ENCODE results near the gene EEF2.
"Not testable (repeated sequence)": the region's sequence is repeated elsewhere in the genome, so short reads cannot be mapped to it uniquely, and the experiment has no call there.

Gene EEF2

DNA sequence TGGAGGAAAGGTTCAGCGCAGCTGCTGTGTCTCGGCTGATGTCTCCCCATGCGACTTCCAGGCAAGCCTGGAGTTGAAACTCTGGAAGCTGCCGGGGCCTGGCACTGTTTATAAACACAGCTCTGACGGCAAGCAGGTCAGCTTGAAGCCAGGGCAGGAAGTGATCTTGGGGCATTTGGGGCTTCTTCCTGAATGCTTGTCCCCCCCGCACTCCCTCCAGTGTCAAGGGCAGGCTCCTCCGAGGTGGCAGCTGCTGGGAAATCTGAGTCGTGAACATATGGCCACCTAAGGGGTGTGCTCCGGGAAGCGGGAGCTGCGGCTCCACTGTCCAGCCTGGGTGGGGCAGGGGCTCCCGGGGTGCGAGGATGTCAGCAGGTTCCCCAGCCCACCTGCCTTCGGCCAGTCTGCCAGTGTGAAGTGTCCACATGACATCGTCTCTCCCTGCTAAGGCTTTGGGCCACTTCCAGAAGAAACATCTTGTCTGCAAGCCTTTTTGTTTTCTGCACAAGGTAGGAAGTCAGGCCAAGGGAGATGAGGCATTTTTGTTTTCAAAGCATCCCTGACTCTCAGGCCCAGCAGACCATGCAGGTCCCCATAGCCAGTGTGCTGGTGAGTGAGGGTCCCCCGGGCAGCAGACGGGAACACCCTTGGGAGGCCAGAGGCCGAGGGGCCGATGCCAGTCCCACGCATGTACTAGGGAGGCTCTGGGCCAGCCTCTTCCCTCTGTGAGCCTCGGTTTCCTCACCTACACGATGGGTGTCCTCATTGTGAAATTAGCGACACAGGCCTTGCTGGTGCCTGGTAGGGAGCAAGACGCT lies 24.9 kb upstream of the EEF2 start:
- no peak overlapping the region for H3K27ac Mint-ChIP-seq
- peak overlapping the region; percentile 82 for H3K4me3 Mint-ChIP-seq
- CTCF ChIA-PET = no interaction called here
- peaks cover 33% of the 10 kb centered on the region for H3K4me1 Mint-ChIP-seq
- H3K27me3 Mint-ChIP-seq = no peaks in the 10 kb centered on the region
- DNase-seq = no peak
- no peaks in the 10 kb centered on the region for H3K9me3 Mint-ChIP-seq
- peaks cover 6% of the 10 kb centered on the region for H3K36me3 Mint-ChIP-seq

DNA sequence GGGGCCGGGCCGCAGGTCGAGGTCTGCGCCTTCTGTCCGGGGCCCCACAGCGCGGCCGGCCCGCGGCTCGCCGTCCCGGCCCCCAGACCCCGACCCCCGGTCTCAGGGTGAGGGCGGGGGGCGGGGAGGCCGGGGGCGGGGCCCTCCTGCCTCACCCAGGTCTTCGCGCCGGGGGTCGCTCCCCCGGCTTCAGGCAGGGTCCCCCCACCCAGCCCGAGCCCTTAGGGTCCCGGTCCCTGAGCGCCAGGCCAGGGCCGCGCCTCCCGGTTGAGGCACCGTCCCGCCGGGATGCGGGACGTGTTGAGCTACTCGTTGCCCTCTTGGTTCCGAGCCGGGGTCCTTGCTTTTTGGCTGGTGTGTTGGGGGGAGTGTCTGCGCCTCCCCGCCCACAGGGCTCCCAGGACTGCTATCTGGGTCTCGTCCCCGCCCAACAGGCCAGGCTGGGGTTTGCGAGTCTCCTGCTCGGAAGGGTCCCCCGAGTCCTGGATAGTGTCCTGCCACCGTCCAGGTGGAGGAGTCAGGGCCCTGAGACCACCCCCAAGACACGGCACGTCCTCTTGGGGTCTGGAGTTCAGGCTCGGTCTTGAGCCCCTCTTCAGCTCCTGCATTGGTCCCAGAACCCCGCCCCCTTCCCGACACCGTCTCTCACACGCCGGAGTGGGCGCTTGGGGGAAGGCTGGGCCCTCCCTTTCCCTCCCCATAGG lies 22.7 kb upstream of the EEF2 start:
- peak overlapping the region; percentile 82 for H3K4me3 Mint-ChIP-seq
- DNase-seq = peak; percentile 61
- CTCF ChIA-PET = interaction anchor here (1.2 to 1.5 kb wide), 2 partner anchors 23 to 132 kb away, joined by 4 to 6 read pairs; partner anchors contain the start of gene EEF2
- peaks cover 5% of the 10 kb centered on the region for H3K36me3 Mint-ChIP-seq
- H3K27me3 Mint-ChIP-seq = no peaks in the 10 kb centered on the region
- peak overlapping the region; percentile 78 for H3K27ac Mint-ChIP-seq
- H3K9me3 Mint-ChIP-seq = no peaks in the 10 kb centered on the region
- H3K4me1 Mint-ChIP-seq = peaks cover 27% of the 10 kb centered on the region

DNA sequence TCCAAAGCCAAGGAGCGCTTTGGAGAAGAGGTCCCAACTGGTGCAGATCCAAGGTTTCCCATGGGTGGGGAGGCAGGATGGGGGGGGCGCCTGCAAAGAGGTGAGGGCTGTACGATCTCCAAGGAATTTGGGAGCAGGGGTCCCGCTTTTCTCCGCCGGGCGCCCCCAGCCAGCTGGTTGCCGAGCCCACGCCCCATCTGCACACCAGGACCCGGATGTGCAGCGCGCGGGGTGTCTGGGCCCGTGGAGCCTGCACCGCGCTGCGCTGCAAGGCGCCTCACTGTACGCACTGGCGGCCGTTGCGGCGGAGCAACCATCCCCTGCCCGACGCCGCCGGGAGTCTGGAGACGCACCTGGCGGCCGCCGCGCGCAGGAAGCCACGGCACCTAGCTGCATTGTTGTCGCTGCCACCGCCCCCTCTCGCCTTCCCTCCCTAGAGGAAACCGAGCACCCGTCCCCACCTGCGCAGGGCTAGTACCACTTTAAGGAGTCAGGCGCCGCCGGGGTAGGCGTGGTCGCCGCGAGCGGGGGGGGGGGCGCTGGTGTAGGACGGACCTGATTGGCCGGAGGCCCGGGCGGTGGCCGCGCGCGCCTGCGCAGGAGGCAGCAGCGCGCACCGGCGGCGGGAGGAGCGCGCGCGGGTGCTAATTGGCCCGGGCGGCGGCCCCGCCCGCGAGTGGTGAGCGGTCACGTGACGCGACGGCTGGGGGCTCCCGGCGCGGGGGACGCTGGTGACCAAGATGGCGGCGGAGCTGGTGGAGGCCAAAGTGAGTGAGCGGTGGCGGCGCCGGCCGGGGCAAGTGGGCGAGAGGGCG lies 22.0 kb upstream of the EEF2 start, which contains the start of gene PIAS4:
PIAS4 (plus strand) TSS at position 716 of the 815 bp plus-strand sequence; CDS start at position 741, 25 bp downstream.
- CTCF ChIA-PET = interaction anchor here (0.9 to 1.5 kb wide), 5 partner anchors 17 to 133 kb away, joined by 3 to 6 read pairs (median 4); partner anchors contain the start of gene EEF2
- peak within 1 kb of the TSS; percentile 81 for H3K27ac Mint-ChIP-seq
- no peaks in the 10 kb centered on the region for H3K27me3 Mint-ChIP-seq
- H3K4me3 Mint-ChIP-seq = peak within 1 kb of the TSS; percentile 82
- H3K4me1 Mint-ChIP-seq = peaks cover 24% of the 10 kb centered on the region
- peak; percentile 96 for DNase-seq
- peaks cover 2% of the 10 kb centered on the region for H3K36me3 Mint-ChIP-seq
- H3K9me3 Mint-ChIP-seq = no peaks in the 10 kb centered on the region

DNA sequence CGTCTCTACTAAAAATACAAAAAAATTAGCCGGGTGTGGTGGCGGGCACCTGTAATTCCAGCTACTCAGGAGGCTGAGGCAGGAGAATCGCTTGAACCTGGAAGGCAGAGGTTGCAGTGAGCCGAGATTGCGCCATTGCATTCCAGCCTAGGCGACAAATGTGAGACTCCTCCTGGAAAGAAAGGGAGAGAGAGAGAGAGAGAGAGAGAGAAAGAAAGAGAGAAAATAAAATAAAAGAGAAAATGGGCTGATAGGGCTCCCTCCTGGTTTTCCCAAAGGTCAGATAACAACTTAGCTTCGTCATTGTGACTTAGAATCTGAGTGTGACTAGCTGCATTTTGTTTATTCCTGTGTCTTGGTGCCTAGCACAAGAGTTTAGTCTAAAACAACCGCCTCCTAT lies 20.2 kb upstream of the EEF2 start:
- H3K27ac Mint-ChIP-seq = peak overlapping the region; percentile 12
- H3K27me3 Mint-ChIP-seq, CTCF ChIA-PET, H3K9me3 Mint-ChIP-seq, DNase-seq, H3K36me3 Mint-ChIP-seq: not testable (repeated sequence)
- H3K4me1 Mint-ChIP-seq = peaks cover 22% of the 10 kb centered on the region
- peak overlapping the region; percentile 52 for H3K4me3 Mint-ChIP-seq

DNA sequence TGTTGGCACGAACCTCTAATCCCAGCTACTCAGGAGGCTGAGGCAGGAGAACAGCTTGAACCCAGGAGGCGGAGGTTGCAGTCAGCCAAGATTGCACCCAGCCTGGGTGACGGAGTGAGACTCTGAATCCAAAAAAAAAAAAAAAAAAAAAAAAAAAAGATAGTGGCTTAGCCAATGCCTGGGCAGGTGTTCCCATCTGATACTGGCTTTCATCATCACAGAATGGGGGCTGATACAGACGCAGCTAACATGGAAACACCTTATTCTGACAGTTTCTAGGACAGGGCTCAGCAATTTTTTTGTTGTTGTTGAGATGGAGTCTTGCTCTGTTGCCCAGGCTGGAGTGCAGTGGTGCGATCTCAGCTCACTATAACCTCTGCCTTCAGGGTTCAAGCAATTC lies 15.5 kb upstream of the EEF2 start:
- CTCF ChIA-PET = interaction anchor here (0.8 kb wide), 1 partner anchor 139 kb away, joined by 3 read pairs; no protein-coding TSS in a partner anchor
- H3K4me1 Mint-ChIP-seq, DNase-seq: not testable (repeated sequence)

DNA sequence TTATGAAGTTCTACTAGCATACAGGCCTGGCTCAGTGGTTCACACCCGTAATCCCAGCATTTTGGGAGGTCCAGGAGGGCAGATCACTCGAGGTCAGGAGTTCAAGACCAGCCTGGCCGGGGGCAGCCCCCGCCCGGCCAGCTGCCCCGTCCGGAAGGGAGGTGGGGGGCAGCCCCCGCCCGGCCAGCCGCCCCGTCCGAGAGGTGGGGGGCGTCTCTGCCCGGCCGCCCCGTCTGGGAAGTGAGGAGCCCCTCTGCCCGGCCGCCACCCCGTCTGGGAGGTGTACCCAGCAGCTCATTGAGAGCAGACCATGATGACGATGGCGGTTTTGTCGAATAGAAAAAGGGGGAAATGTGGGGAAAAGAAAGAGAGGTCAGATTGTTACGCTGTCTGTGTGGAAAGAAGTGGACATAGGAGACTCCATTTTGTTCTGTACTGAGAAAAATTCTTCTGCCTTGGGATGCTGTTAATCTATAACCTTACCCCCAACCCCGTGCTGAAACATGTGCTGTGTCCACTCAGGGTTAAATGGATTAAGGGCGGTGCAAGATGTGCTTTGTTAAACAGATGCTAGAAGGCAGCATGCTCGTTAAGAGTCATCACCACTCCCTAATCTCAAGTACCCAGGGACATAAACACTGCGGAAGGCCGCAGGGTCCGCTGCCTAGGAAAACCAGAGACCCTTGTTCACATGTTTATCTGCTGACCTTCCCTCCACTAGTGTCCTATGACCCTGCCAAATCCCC lies 13.6 kb upstream of the EEF2 start:
- DNase-seq, H3K4me3 Mint-ChIP-seq, H3K36me3 Mint-ChIP-seq, H3K27me3 Mint-ChIP-seq, H3K27ac Mint-ChIP-seq, H3K4me1 Mint-ChIP-seq, H3K9me3 Mint-ChIP-seq: not testable (repeated sequence)
- CTCF ChIA-PET = interaction anchor here (0.6 to 1.1 kb wide), 2 partner anchors 209 to 238 kb away, joined by 3 read pairs; partner anchors contain the start of gene APBA3

More for the DNA sequence above, 15.5 kb upstream of the EEF2 start:
- H3K4me3 Mint-ChIP-seq, H3K27me3 Mint-ChIP-seq, H3K36me3 Mint-ChIP-seq, H3K27ac Mint-ChIP-seq, H3K9me3 Mint-ChIP-seq: not testable (repeated sequence)

DNA sequence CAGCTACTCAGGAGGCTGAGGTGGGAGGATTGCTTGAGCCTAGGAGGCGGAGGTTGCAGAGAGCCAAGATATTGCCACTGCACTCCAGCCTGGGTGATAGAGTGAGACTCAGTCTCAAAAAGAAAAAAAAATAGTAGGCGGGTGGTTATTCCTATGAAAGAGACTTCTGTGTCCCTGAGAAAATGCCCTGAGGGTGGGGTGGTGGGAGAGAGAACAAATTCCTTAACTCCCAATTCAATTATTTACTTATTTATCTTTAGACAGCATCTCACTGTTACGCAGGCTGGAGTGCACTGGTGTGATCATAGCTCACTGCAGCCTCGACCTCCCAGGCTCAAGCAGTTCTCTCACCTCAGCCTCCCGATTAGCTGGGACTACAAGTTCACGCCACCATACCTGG lies 10.3 kb upstream of the EEF2 start:
- Mint-ChIP-seq H3K36me3 (no peaks in the 10 kb centered on the region), H3K4me1 (peaks cover 10% of the 10 kb centered on the region), H3K27ac (no peak overlapping the region), H3K9me3 (no peaks in the 10 kb centered on the region), H3K4me3 (no peak overlapping the region), H3K27me3 (no peaks in the 10 kb centered on the region)
- no peak for DNase-seq
- CTCF ChIA-PET = interaction anchor here (1.4 kb wide), 1 partner anchor 144 kb away, joined by 5 read pairs; no protein-coding TSS in a partner anchor

DNA sequence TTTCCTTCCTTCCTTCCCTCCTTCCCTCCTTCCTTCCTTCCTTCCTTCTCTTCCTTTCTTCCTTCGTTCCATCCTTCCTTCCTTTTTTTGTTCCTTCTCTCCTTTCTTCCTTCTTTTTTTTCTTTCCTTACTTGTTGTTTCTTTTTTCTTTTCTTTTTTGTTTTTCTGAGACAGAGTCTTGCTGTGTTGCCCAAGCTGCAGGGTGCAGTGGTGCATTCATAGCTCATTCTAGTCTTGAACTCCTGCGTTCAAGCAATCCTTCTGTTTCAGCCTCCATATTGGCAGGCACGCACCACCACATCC lies 5.5 kb upstream of the EEF2 start:
- Mint-ChIP-seq H3K27ac (peak overlapping the region; percentile 22), H3K27me3 (no peaks in the 10 kb centered on the region), H3K4me3 (peak overlapping the region; percentile 4), H3K4me1 (peaks cover 32% of the 10 kb centered on the region), H3K36me3 (no peaks in the 10 kb centered on the region), H3K9me3 (no peaks in the 10 kb centered on the region)
- no peak for DNase-seq
- CTCF ChIA-PET = interaction anchor here (1.2 to 1.4 kb wide), 3 partner anchors 11 to 149 kb away, joined by 3 read pairs; no protein-coding TSS in a partner anchor

DNA sequence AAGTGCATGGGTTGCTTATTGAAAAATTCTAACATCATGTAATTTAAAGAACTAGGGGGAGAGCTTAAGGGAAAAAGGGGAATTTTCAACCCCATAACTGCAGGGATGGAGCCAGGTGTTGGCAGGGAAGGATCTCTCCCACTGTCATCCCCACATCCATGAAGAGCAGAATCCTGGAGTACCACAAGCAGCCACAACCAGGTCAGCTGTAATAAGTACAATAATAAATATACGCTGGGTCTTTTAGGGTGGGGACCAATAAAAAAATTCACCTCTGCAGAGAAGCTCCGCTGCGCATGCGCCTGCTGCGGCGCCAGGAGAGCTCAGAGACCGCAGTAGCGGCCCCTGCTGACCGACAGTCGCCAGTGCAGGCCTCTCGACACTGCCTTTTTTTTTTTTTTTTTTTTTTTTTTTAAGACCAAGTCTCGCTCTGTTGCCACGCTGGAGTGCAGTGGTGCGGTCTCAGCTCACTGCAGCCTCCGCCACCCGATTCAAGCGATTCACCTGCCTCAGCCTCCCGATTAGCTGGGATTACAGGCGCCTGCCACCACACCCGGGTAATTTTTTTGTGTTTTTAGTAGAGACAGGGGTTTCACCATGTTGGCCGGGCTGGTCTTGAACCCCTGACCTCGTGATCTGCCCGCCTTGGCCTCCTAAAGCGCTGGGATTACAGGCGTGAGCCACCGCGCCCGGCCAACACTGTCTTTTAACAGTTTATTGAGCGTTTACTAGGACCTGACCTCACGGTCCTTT lies 2.5 kb upstream of the EEF2 start:
- Mint-ChIP-seq H3K4me3 (peak overlapping the region; percentile 72), H3K4me1 (peaks cover 58% of the 10 kb centered on the region), H3K9me3 (no peaks in the 10 kb centered on the region), H3K36me3 (peaks cover 22% of the 10 kb centered on the region), H3K27me3 (no peaks in the 10 kb centered on the region), H3K27ac (peak overlapping the region; percentile 89)
- CTCF ChIA-PET = interaction anchor here (0.6 to 2.1 kb wide), 16 partner anchors 9 to 484 kb away, joined by 3 to 18 read pairs (median 3); partner anchors contain the start of genes DAPK3, HDGFL2 and PIAS4
- peak; percentile 90 for DNase-seq

DNA sequence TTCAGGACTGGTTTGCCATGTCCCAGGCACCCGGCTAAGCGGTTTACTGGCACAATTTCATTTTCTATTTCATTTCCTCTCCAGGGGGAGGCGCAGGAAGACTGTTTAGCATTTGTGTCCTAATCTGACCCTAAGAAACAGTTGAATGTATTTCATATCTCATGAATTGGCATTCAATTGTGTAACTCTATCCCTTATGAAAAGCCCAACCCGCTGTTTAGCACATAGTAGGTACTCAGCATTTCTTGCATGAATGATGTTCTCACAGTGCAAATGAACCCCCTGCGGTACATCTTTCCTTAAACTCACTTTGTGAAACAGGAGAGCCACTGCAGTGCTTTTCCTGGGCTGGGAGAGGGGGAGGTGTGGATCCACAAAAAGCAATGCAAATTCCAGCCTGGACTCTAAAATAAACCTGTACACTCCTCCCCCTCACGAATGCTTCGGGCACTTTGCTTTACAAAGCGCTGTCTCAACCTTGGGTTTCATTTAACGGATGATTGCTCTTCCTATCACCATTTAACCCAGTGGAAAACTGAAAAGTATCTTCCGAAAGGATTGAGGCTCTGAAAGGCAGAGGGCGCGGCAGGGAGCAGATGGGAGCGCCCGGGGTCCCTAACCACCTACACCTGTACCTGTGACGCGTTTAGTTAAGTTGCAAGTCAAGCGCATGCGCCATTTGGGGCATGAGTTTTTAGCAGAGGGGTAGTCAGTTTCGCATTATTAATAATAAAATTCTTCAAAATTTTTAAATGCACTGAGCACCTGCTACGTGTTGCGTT lies 1.2 kb upstream of the EEF2 start:
- Mint-ChIP-seq H3K4me1 (peaks cover 63% of the 10 kb centered on the region), H3K27me3 (no peaks in the 10 kb centered on the region), H3K36me3 (peaks cover 34% of the 10 kb centered on the region), H3K4me3 (peak overlapping the region; percentile 97), H3K9me3 (no peaks in the 10 kb centered on the region), H3K27ac (peak overlapping the region; percentile 90)
- CTCF ChIA-PET = interaction anchor here (0.7 to 2.1 kb wide), 7 partner anchors 18 to 218 kb away, joined by 3 to 18 read pairs (median 9); no protein-coding TSS in a partner anchor
- DNase-seq = peak; percentile 73

DNA sequence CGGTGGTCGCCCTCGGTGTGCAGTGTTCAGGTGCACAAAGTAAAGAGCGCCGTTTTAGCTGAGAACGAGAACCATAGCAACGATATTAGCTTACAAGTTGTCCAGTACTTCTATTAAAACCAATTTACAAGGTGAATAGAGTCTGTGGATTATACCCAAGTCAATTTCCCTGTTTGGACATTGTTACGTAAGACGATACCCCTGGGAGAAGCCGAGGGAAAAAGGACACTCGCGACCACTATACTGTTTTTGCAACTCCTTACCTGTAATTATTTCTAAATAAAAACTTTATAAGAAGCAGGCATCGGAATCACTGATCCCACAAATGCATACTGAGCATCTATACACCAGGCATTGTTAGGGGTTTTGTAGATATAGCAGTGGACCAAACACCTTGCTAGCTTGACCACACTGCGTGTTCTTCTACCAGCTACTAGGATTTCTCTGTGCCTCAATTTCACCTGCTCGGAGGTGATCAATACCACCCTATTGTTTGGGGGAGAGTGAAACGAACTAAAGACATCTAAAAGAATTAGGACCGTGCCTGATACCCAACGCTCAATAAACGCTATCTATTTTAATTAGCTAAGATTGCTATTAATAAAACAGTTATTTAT lies 488 bp upstream of the EEF2 start:
- no peaks in the 10 kb centered on the region for H3K27me3 Mint-ChIP-seq
- peaks cover 37% of the 10 kb centered on the region for H3K36me3 Mint-ChIP-seq
- H3K27ac Mint-ChIP-seq = peak overlapping the region; percentile 90
- H3K4me3 Mint-ChIP-seq = peak overlapping the region; percentile 97
- no peak for DNase-seq
- H3K4me1 Mint-ChIP-seq = peaks cover 62% of the 10 kb centered on the region
- CTCF ChIA-PET = interaction anchor here (0.7 to 1.7 kb wide), 8 partner anchors 17 to 223 kb away, joined by 3 to 14 read pairs (median 4); partner anchors contain the start of genes MRPL54 and PIAS4
- H3K9me3 Mint-ChIP-seq = no peaks in the 10 kb centered on the region

DNA sequence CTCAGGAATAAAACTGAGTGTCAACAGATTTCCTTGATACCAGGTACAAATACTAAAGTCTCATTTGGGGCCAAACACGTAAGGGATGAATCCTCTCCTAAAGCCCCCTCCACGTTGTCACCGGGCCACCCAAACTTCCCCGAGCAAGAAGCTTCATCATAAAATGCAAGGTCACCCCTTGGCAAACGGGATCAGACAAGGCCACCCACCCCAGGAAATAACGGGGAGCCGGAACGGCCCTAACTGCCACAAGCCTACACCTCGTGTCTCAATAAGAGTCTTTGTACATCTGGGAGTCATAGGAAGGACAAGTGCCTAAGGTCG lies 717 bp downstream of the EEF2 start:
- Mint-ChIP-seq H3K9me3 (no peaks in the 10 kb centered on the region), H3K4me1 (peaks cover 62% of the 10 kb centered on the region), H3K4me3 (peak overlapping the region; percentile 97)

More for the DNA sequence above, 717 bp downstream of the EEF2 start:
- DNase-seq = no peak
- Mint-ChIP-seq H3K27ac (peak overlapping the region; percentile 90), H3K27me3 (no peaks in the 10 kb centered on the region), H3K36me3 (peaks cover 41% of the 10 kb centered on the region)
- CTCF ChIA-PET = interaction anchor here (0.9 to 1.4 kb wide), 2 partner anchors 13 to 222 kb away, joined by 3 read pairs; partner anchors contain the start of genes DAPK3 and MRPL54

Data from activated naive CD4-positive, alpha-beta T cell treated with anti-CD3 and anti-CD28 coated beads, Interleukin-2, amount 10 ng/mL, durations not matched to agents 7 days and 5 days (primary cell).